GM18519 (cell line): ENCODE data around the gene TGM5.
"Not testable (repeated sequence)": the region's sequence is repeated elsewhere in the genome, so short reads cannot be mapped to it uniquely, and the experiment has no call there.

Experiments
- ATAC-seq: cut with Tn5 transposase; IDR thresholded peaks from one replicate; pipeline ENCODE4 v1.9.1; 2021; ENCODE audit warnings: mild to moderate bottlenecking, moderate library complexity; ENCODE audit not compliant: unreplicated experiment, low FRiP score

Gene TGM5

DNA sequence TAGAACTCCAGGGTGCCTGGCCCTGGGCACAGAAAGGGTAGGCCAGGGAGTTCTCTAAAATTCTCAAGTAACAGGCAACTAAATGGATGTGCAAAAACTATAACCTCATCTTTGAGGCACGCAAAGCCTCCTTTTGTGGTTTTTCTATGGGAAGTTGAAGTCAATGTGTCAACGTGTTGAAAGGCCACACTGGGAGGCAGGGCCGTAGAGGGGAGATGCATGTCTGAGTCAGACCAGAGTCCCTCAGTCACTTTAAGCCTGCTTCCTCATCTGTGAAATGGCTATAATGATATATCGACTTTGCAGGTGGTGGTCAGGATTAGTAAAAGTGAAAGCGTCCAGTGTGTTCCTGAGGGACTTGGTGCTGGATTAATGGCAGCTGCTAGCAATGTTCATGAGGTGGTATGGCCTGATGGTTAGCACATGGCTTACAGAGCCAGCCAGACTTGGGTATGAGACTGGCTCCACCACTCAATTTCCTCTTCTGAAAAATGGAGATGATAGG, 17.0 kb downstream of the TGM5 start:
- no peak for ATAC-seq

DNA sequence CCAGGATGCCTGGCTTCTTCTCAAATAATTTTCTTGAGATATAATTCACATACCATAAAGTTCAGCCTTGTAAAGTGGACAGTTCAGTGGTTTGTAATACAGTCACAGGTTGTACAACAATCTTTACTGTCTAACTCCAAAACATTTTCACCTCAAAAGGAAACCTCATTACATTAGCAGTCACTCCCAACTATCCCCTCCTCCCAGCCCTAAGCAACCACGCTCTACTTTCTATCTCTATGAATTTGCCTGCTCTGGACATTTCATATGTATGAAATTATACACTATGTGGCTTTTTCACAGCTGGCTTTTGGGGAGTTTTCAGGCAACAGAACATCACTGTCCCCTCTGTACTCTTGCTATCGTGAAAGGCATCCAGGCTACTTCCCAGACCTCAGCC, 17.5 kb downstream of the TGM5 start:
- ATAC-seq, result no peak

DNA sequence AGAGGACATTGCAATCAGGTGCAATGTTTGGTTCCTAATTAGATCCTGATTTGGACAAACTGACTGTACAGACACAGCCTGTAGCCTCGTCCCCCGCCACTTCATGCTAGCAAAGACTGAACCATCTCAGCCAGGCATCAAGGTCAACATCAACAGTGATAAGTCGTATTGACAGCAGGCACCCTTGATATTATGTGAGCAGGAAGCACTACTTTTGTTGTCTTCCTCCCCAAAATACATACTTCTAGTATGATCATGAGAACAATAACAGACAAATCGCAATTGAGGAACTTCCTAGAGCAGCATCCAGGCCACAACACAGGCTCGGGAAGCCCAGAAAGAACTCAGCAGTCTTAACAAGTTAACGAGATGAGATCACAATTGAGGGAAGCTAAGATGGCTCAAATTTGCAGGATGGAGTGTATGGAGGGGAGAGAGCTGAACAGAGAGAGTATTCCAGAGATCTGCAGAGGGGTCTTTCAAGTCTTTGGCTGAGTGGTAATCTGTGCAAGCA, 20.4 kb downstream of the TGM5 start:
- ATAC-seq, result no peak

DNA sequence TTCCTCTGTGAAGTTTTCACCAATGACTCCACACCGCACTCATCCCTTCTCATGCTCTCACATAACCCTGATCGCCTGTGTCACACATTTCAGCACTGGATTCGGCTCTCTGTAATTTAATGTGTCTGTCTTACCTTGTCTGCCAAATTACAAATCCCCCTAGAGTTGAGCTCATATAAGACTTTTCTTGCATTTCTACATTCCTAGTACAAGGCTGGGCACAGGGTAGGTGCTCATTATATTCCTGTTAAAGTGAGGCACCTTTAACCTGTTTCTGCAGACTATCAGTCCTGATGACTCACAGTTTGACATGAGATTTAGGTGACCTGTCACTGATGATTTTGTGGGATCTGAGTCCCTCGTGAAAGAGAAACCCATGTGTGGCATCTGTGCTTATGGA, 22.6 kb downstream of the TGM5 start:
- ATAC-seq, result no peak

DNA sequence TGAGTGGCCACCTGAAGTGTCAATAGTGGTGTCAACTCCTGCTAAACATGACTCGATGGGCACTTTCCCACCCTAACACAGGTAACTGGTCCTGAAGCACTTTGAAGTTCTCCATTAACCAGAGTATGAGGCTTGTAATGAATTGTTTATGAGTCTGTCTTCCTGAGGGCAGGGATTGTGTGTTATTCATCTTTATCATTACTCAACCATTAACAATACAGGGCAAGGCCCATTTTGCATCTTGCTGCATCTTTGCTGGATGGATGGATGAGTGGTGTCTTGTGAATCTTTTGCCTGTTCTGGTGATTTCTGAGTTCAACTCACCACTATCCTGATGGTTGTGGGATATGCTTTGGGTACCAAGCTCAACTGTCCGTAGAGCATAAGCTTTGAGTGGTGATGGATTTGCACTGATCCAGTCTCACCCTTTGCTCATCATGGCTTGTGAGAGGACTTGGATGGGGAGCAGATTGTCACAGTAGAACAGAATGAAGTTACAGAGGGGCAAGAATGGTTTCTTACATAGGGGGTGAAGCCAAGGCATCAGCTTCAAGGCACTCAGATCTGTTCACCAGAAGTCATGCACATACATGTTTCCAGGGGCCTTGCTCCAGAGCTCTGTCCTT, 23.6 kb downstream of the TGM5 start:
- ATAC-seq, result no peak

DNA sequence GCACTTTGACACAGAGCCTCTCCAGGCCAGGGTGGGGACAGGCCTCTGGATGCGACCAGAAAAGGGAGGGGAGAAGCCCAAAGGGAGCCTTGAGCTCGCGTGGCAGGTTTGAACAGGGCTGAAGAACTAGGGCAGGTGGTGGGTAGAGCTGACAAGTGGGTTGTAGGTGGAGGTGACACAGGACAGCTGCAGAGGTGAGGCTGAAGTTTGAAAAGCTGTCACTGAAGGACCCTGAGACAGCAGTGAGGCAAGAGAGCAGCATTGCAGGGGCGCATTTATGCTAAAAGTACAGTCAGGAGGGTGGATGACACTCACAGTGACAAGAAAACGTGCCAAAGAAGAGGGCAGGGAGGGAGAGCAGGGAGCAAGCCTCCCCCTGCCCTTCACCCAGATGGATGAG, 24.1 kb downstream of the TGM5 start:
- no peak for ATAC-seq

DNA sequence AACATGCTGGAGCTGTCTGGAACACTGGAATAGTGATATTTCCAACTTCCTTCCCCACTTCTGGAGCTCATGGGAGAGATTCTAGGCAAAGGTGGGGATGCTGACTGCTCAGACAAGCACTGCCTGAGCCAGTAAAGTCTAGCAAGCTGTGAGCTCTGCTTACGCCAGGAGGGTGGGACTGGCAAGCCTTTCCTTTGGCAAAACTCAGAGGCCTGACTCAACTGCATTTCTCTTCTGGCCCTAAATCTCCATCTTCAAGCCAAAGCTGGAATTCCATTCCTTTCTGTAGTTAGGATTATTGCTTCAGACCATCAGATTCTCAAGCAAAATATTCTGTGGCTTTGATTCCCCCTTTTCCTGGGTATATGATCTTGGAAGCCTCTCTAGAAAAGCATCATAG, 25.6 kb downstream of the TGM5 start:
- ATAC-seq, result no peak

DNA sequence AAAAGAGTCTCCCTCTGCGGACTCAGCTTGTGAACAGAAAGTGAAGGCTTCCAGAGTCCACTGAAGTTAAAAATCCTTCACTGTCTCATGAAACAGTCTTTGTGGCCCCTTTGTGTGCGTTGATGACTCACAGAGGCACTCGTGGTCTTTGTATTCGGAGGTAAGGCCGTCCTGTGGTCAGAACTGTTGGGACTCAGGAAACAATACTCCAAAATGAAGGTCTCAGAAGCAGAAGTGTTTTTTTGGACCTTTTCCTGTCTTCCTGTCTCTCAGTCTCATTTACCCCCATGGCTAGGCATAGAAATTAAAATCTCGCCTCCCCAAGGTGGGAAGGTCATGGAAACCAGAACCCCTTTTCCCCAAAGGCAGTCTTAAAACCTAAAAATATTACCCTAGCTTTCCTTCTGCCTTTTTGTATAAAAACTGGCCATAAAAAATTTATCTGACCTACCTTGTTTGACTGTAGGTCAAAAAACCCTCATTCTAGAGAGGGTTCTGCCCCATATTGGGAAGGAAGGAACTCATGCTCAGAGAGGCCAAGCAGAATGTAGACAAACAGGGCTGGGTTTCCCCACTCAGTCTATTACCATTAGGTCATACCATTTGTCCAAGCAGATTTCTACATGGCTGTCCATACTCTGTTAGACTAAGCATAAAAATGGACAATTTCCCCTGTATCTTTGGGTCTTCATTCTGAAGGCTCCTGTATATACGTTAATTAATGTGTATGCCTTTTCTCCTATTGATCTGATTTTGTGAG, 26.8 kb downstream of the TGM5 start:
- ATAC-seq, result no peak

DNA sequence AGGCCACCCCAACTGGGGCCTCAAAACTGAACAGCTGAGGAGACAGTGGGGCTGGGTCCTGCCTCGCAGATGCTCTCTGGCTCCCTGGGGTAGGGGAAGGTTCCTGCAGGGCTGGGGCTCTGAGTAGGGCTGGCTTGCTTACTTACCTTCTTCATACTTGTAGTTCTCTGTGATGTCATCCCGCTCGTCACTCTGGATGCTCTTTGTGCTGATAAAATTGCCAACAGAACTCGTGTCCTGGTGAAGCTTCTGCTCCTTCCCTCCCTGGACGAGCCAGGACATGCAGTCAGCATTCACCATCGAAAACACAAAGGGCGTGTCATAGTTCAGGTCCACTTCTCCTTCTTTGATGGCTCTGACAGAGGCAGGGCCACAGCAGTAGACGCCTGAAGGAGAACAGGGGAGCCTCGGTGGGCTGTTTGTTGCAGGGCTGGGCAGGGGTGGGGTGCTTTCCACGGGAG, 28.0 kb downstream of the TGM5 start:
- ATAC-seq, result no peak

DNA sequence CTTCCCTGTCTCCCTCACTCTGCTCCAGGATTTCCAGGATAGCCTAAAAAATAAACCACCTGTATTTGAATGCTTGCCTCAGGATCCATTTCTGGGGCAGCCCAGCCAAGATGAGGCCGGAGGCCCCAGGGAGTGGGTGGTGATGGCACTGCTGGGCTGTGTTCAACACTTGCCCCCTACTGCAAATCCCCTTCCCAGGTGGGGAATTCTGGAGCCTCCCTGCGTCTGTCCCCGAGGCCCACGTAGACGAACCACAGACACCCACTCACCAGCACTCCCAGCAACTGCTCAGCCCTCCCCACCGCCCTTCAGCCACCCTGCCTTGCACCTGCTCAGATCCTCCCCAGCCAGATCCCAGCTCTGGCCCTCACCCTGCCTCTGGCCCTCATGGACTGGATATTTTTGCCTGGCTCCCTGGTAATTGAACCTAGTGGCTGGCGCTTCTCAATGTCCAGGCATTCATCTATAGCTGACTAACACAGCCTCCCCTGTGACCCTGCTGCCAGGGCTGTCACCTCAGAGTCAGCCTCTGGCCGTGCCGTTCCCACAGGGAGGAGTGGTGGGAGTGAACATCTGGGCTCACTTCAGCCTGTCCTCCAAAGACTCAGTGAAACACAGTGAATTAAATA, 28.8 kb downstream of the TGM5 start:
- no peak for ATAC-seq

DNA sequence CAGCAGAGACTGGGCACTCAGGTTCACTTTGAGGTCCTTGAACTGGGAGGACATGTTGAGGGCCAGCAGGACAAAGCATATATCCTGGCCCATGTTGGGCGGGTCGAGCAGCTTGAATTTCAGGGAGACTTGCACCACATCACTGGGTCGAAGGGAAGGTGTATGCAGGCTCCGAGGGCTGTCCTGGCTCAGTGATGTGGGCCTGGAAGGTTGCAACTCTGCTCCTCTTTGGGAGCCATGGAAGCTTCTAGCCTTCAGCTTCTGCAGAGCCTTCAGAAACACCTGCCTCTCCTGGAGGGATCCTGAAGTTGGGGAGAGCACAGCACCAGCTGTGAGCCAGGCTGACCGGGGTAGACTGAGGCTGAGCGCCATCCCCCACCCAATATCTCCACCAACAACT, 31.2 kb downstream of the TGM5 start:
- no peak for ATAC-seq

DNA sequence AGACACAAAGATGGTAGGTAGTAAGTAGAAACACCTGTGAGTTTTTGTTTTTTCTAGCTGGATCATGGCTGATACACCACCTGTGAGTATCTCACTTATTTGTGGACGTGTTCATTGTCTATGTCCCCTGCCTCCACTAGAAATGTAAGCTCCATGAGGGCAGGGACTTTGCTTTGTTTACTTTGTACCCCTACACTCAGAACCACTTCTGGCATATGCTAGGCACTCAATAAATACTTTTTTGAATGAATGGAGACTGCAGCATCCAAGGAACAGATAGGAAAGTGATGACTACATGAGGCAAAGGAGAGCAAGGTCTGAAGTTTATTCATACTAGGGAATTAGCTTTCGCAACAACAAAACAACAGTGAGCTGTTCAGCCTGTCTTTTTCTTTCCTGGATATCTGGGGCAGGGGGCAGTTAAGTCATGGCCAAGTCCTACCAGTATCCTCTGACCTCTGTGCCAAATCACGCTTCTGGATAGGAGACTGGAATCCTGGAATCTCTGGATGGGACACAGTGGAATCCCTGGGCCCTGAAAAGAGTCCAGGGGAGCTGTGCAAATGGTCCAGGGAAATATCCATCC, 34.3 kb downstream of the TGM5 start:
- no peak for ATAC-seq

DNA sequence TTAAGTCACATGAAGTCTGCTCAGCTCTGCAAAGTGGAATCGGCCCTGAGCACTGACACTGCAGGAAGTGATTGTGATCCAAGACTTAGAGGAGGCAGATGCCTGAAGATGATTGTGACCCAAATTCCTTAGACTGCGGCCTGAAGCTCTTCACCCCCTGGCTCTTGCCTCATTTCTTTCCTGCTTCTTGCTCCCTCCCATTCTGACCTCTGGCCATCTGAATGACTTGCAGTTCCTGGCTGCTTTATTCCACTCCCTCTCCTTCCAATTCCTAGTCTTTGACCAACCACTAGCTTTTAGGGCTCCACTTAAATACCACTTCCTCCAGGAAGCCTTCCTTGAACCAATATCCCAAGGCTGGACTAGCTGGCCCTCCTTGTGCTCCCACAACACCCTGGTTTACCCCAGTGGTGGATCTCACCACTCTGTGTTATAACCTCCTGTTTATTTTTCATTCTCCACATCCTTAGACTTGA, 36.0 kb downstream of the TGM5 start:
- ATAC-seq, result no peak

DNA sequence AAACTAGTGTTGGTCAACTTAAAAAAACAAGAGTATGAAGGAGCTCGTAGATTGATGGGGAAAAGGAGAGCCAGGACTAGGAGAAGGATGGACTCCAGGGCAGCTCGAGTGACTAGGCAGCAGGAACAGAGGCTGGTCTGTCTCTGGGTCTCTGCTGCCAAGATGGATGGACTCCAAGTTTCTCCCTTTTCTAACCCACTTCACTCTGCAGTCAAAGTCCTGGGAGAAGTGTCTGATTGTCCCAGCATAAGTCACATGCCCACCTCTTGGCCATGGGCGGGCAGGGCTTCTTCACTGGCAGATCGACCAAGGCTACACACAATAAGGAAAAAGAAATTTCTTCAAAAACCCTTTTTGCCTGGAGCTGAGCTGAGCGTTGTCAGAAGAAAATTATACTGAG, 36.8 kb downstream of the TGM5 start:
- no peak for ATAC-seq

DNA sequence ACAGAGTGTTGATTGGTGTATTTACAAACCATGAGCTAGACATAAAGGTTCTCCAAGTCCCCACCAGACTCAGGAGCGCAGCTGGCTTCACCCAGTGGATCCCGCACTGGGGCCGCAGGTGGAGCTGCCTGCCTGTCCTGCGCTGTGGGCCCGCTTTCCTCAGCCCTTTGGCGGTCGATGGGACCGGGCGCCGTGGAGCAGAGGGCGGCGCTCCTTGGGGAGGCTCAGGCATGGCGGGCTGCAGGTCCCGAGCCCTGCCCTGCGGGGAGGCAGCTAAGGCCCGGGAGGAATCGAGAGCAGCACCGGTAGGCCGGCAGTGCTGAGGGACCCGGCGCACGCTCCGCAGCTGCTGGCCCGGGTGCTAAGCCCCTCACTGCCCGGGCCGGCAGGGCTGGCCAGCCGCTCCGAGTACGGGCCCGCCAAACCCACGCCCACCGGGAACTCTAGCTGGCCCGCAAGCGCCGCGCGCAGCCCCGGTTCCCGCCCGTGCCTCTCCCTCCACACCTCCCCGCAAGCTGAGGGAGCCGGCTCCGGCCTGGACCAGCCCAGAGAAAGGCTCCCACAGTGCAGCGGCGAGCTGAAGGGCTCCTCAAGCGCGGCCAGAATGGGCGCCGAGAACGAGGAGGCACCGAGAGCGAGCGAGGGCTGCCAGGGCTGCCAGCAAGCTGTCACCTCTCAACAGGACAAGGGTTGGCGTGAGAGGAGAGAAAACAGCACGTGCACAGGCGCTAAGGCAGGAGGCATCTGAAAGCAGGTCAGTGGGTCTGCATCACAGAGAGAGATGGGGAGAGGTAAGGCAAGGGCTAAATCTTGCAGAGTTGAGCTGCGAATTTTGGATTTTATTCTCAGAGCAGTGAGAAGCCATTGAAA, 40.1 kb downstream of the TGM5 start:
- no peak for ATAC-seq

DNA sequence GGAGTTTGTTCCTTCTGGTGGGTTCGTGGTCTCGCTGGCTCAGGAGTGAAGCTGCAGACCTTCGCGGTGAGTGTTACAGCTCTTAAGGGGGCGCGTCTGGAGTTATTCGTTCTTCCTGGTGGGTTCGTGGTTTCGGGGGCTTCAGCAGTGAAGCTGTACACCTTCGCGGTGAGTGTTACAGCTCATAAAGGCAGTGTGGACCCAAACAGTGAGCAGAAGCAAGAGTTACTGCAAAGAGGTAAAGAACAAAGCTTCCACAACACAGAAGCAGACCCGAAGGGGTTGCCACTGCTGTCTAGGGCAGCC, 40.8 kb downstream of the TGM5 start:
- ATAC-seq, result not testable (repeated sequence)

DNA sequence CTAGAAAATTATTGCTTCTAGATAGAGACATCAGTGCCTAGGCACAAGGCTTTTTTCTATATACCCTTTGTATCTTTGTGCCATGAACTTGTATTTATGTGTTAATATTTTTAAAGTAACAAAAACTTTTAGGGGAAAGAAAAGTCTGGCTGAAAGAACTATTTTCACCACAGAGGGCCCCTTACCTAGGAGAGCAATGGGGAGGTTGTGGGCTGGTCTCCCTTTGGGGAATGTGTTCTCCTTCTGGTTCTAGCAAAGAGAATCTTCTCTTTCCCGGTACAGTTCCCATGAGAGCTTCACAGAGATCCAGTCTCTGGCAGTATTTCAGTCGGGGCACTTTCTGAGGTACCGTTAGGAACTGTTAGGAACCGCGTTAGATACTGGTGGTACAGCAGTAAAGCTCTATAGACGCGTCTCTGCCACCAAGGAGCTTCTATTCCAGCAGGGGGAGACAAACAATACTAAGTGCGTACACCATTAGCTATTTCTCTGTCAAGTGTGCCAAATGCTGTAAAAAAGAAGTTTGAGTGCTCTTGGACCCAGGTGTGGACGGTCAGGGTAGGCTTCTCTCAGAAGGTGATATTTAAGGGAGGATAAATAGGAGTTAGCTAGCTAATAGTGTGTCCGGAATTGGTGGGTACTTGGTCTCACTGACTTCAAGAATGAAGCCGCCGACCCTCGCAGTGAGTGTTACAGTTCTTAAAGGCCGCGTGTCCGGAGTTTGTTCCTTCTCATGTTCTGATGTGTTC, 41.4 kb downstream of the TGM5 start:
- no peak for ATAC-seq

DNA sequence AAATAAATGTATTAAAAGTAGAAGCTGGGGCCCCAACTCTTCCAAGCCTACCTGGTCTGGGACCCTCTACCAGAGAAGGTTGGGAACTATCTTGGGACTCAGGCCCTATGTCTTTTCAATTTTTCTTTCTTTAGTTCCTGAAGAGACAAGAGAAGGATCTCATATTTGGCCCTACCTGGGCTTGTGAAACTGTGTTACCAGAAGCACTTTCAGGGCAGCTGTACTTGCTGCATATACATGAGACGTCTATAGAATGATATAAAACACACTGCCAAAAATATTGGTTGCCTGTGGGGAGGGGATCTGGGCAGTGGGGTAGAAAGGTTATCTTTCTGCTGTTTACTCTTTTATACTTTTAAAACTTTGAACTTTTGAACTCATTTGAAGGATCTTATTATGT, 45.3 kb downstream of the TGM5 start:
- no peak for ATAC-seq

DNA sequence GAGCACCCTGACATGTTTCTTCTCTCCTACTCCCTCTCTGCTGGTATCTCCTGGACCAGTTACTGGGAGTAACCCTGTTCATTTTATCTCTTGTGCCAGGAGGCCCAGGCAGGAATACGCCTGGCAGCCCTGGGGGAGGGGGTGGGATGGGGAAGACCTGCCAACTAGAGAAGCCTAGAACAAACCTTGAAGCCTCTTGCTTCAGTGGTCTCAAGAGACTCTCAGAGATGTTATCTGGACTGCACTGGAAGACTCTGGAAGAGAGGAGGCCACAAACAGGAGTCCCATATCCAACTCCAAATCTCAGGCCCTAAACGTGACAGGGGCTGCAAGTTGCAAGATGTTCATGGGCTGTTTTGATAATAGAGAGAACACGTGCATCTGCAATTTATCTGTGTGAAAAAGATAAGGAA, 45.7 kb downstream of the TGM5 start, which contains the start of gene EPB42:
Gene EPB42 (minus strand): TSS at position 28 of the 413 bp plus-strand sequence. CDS start 193 bp downstream, outside the sequence.
- no peak for ATAC-seq
